Liver (tissue), 9 donors: Measurements from ENCODE around the gene VEGFC. TPM values are rescaled to one million over a fixed set of nuclear protein-coding genes. Genes with fewer than 3 reads are reported as not detected.

Experiments
- DNase-seq: peaks from one replicate; pipeline ENCODE4 v3.0.0-alpha.2; 2017; ENCODE audit warnings: low spot score
- H3K27ac ChIP-seq, 2 donors: one replicate each; pipeline ENCODE4 v1.7.0; 2013; ENCODE audit warnings: inconsistent platforms in 2 of 2, low read length in 2 of 2, control low read depth in 1 of 2, low read depth in 1 of 2, mild to moderate bottlenecking in 1 of 2
- H3K27me3 ChIP-seq, 4 donors: one replicate each; pipeline versions ENCODE4 v1.6.1 to v1.7.0; 2013; ENCODE audit warnings: low read length in 3 of 4, inconsistent platforms in 1 of 4, mild to moderate bottlenecking in 1 of 4, moderate library complexity in 1 of 4; ENCODE audit not compliant: control insufficient read depth in 4 of 4, insufficient read depth in 4 of 4
- H3K36me3 ChIP-seq, 4 donors: one replicate each; pipeline versions ENCODE4 v1.6.1 to v1.7.0; 2013; ENCODE audit warnings: low read length in 3 of 4, mild to moderate bottlenecking in 3 of 4, low read depth in 1 of 4, moderate library complexity in 1 of 4; ENCODE audit not compliant: control insufficient read depth in 4 of 4, insufficient read depth in 3 of 4
- H3K4me1 ChIP-seq, 4 donors: one replicate each; pipeline versions ENCODE4 v1.6.1 to v1.7.0; 2013; ENCODE audit warnings: low read length in 3 of 4, mild to moderate bottlenecking in 3 of 4, moderate library complexity in 1 of 4; ENCODE audit not compliant: control insufficient read depth in 4 of 4, insufficient read depth in 4 of 4
- H3K4me3 ChIP-seq, 3 donors: one replicate each; pipeline versions ENCODE4 v1.6.1 to v1.7.0; 2013; ENCODE audit warnings: low read length in 3 of 3, control low read depth in 1 of 3, low read depth in 1 of 3, mild to moderate bottlenecking in 1 of 3
- H3K9ac ChIP-seq, 2 donors: one replicate each; pipeline ENCODE4 v1.7.0; 2013; ENCODE audit warnings: low read length in 2 of 2, mild to moderate bottlenecking in 2 of 2, moderate library complexity in 2 of 2, control low read depth in 1 of 2, low read depth in 1 of 2
- H3K9me3 ChIP-seq, 4 donors: one replicate each; pipeline versions ENCODE4 v1.6.1 to v1.7.0; 2013; ENCODE audit warnings: low read length in 3 of 4; ENCODE audit not compliant: control insufficient read depth in 4 of 4
- ATF3 ChIP-seq: IDR thresholded peaks from 2 replicates; pipeline ENCODE4 v1.6.1; 2016; ENCODE audit warnings: antibody characterized with exemption
- CTCF ChIP-seq: fragments of 150-350 bp; IDR thresholded peaks from 2 replicates; pipeline ENCODE4 v1.5.1; 2017; ENCODE audit warnings: improper control_type of control experiment, low read depth, low read length; ENCODE audit not compliant: missing input control
- EGR1 ChIP-seq, 2 donors: IDR thresholded peaks; 2 replicates each; pipeline ENCODE4 v1.6.1; 2016 to 2018; ENCODE audit warnings: antibody characterized with exemption in 2 of 2, low read depth in 2 of 2
- FOXA2 ChIP-seq: IDR thresholded peaks from 2 replicates; pipeline ENCODE4 v1.6.1; 2016; ENCODE audit warnings: antibody characterized with exemption
- GABPA ChIP-seq, 2 donors: IDR thresholded peaks in 1 of 2; conservative IDR thresholded peaks in 1 of 2; 2 replicates each; pipeline ENCODE4 v1.6.1; 2016; ENCODE audit warnings: antibody characterized with exemption in 2 of 2, mild to moderate bottlenecking in 1 of 2, moderate library complexity in 1 of 2
- HNF4A ChIP-seq, 2 donors: conservative IDR thresholded peaks; 2 replicates each; pipeline ENCODE4 v1.6.1; 2016; ENCODE audit warnings: antibody characterized with exemption in 2 of 2, mild to moderate bottlenecking in 2 of 2
- JUND ChIP-seq, 2 donors: IDR thresholded peaks; 2 replicates each; pipeline ENCODE4 v1.6.1; 2016; ENCODE audit warnings: antibody characterized with exemption in 2 of 2
- NR2F2 ChIP-seq: IDR thresholded peaks from 2 replicates; pipeline ENCODE4 v1.6.1; 2016; ENCODE audit warnings: antibody characterized with exemption
- RAD21 ChIP-seq, 2 donors: IDR thresholded peaks; 2 replicates each; pipeline ENCODE4 v1.6.1; 2016; ENCODE audit warnings: antibody characterized with exemption in 2 of 2, mild to moderate bottlenecking in 2 of 2
- RXRA ChIP-seq, 2 donors: IDR thresholded peaks; 2 replicates each; pipeline ENCODE4 v1.6.1; 2017 to 2018; ENCODE audit warnings: antibody characterized with exemption in 2 of 2, mild to moderate bottlenecking in 1 of 2
- SP1 ChIP-seq: IDR thresholded peaks from 2 replicates; pipeline ENCODE4 v1.6.1; 2018; ENCODE audit warnings: antibody characterized with exemption, mild to moderate bottlenecking
- TAF1 ChIP-seq: conservative IDR thresholded peaks from 2 replicates; pipeline ENCODE4 v1.6.1; 2016; ENCODE audit warnings: antibody characterized with exemption, mild to moderate bottlenecking
- YY1 ChIP-seq: IDR thresholded peaks from 2 replicates; pipeline ENCODE4 v1.6.1; 2016; ENCODE audit warnings: antibody characterized with exemption, mild to moderate bottlenecking
- WGBS: extraction: QIAGEN DNeasy Blood & Tissue Kit; methylation state at CpG from one replicate; pipeline ENCODE4 v1.1.7; 2013; 5-methylcytosine and 5-hydroxymethylcytosine counted together
- polyA plus RNA-seq, 2 donors: library from polyadenylated mRNA; stranded (reverse) in 1 of 2; unstranded in 1 of 2; fragments of 200-250 nt in 1 of 2; fragments of >200 nt in 1 of 2; fragmentation: Nextera tagmentation in 1 of 2; extraction: Ambion mirVana in 1 of 2; gene quantifications; one replicate each; pipeline versions ENCODE4 v1.2.1 to v1.2.3, GENCODE V29; 2013 to 2015
- total RNA-seq, 2 donors: library from RNA; depleted of rRNA; stranded (reverse); fragments of >200 nt; gene quantifications; one replicate each; pipeline ENCODE4 v1.2.3, GENCODE V29; 2014
- TF ChIP-seq, protein P1 (sequence below): IDR thresholded peaks from 2 replicates; pipeline ENCODE4 v1.6.1; 2016; ENCODE audit warnings: antibody characterized with exemption
- TF ChIP-seq, protein P2 (sequence below): IDR thresholded peaks from 2 replicates; pipeline ENCODE4 v1.6.1; 2016; ENCODE audit warnings: antibody characterized with exemption
- donor health status: healthy.
- donor health status: healthy.
- donor health status: healthy.
- donor health status: healthy.
- donor health status: healthy.

Gene VEGFC
- total and polyA plus RNA-seq, 4 donors = 0.32 to 1.8 (median 0.95) TPM

DNA sequence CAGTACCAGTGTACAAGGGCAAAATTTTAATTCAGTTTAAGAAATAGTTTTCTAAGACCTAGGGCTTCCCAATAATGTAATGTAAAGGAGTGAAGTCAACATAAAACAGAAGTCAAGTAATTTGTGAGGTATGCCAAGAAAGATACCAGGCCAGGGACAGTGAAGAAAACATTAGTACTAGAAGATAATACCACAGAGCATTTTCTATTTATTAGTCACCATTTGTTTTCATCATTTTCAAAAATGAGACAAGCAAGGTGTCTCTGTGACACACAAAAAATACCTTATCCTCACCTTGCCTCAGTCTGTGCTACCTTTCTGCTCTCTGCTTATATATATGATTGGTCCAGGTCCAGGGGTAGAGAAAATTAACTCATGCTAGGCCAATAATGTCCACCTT lies 46.8 kb downstream of the VEGFC start:
- H3K9me3 ChIP-seq = no peaks in the 10 kb centered on the region
- DNase-seq = no peak
- no peak overlapping the region for H3K9ac ChIP-seq
- H3K4me1 ChIP-seq = no peaks in the 10 kb centered on the region
- no peak overlapping the region for H3K4me3 ChIP-seq
- H3K27me3 ChIP-seq = peaks cover 0 to 2% (median 0%) of the 10 kb centered on the region in 4 donors
- TF ChIP-seq EGR1 (IDR thresholded peaks at IDR 0.05; ENCODE audit: low read depth in 2 of 2) (no peak), ATF3 (no peak), HNF4A (conservative IDR thresholded peaks at IDR 0.05) (no peak), FOXA2 (no peak), SP1 (no peak), JUND (IDR thresholded peaks at IDR 0.05) (no peak), NR2F2 (no peak), GABPA (IDR thresholded peaks at IDR 0.05 in 1 of 2, conservative IDR thresholded peaks at IDR 0.05 in 1 of 2) (no peak), TAF1 (no peak), YY1 (no peak), CTCF (no peak), RAD21 (IDR thresholded peaks at IDR 0.05) (no peak), RXRA (IDR thresholded peaks at IDR 0.05) (no peak)
- TF ChIP-seq, protein P1, sequence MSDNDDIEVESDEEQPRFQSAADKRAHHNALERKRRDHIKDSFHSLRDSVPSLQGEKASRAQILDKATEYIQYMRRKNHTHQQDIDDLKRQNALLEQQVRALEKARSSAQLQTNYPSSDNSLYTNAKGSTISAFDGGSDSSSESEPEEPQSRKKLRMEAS = no peak
- TF ChIP-seq, protein P2, sequence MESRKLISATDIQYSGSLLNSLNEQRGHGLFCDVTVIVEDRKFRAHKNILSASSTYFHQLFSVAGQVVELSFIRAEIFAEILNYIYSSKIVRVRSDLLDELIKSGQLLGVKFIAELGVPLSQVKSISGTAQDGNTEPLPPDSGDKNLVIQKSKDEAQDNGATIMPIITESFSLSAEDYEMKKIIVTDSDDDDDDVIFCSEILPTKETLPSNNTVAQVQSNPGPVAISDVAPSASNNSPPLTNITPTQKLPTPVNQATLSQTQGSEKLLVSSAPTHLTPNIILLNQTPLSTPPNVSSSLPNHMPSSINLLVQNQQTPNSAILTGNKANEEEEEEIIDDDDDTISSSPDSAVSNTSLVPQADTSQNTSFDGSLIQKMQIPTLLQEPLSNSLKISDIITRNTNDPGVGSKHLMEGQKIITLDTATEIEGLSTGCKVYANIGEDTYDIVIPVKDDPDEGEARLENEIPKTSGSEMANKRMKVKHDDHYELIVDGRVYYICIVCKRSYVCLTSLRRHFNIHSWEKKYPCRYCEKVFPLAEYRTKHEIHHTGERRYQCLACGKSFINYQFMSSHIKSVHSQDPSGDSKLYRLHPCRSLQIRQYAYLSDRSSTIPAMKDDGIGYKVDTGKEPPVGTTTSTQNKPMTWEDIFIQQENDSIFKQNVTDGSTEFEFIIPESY = no peak
- H3K36me3 ChIP-seq = no peaks in the 10 kb centered on the region
- no peak overlapping the region for H3K27ac ChIP-seq

GRCh38 chr4:176744091-176744490 lies 48.6 kb downstream of the VEGFC start:
- H3K9ac ChIP-seq = no peak overlapping the region
- no peak overlapping the region for H3K27ac ChIP-seq
- H3K4me3 ChIP-seq = no peak overlapping the region
- peaks cover 0 to 2% (median 0%) of the 10 kb centered on the region in 4 donors for H3K27me3 ChIP-seq
- no peaks in the 10 kb centered on the region for H3K36me3 ChIP-seq
- no peaks in the 10 kb centered on the region for H3K4me1 ChIP-seq
- 82% methylated on average over 2 of the region's 2 CpGs for WGBS
- DNase-seq = no peak
- H3K9me3 ChIP-seq = no peaks in the 10 kb centered on the region
- no peak for TF ChIP-seq CTCF
